HL-60 (cell line): Measurements from ENCODE around the gene STX8.

Experiments used
- TF ChIP-seq, protein P1 (sequence below): IDR thresholded peaks from one replicate; pipeline ENCODE4 v1.5.1; 2011; ENCODE audit warnings: low read length, control low read depth, inconsistent platforms; ENCODE audit not compliant: insufficient read depth
- TF ChIP-seq, protein P2 (sequence below): IDR thresholded peaks from 2 replicates; pipeline ENCODE4 v1.6.1; 2012; ENCODE audit warnings: low read depth; ENCODE audit not compliant: insufficient replicate concordance

GRCh38 chr17:9286434-9286833 lies 289.2 kb downstream of the STX8 start:
- TF ChIP-seq, protein P1, sequence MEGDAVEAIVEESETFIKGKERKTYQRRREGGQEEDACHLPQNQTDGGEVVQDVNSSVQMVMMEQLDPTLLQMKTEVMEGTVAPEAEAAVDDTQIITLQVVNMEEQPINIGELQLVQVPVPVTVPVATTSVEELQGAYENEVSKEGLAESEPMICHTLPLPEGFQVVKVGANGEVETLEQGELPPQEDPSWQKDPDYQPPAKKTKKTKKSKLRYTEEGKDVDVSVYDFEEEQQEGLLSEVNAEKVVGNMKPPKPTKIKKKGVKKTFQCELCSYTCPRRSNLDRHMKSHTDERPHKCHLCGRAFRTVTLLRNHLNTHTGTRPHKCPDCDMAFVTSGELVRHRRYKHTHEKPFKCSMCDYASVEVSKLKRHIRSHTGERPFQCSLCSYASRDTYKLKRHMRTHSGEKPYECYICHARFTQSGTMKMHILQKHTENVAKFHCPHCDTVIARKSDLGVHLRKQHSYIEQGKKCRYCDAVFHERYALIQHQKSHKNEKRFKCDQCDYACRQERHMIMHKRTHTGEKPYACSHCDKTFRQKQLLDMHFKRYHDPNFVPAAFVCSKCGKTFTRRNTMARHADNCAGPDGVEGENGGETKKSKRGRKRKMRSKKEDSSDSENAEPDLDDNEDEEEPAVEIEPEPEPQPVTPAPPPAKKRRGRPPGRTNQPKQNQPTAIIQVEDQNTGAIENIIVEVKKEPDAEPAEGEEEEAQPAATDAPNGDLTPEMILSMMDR: no peak
- TF ChIP-seq, protein P2, sequence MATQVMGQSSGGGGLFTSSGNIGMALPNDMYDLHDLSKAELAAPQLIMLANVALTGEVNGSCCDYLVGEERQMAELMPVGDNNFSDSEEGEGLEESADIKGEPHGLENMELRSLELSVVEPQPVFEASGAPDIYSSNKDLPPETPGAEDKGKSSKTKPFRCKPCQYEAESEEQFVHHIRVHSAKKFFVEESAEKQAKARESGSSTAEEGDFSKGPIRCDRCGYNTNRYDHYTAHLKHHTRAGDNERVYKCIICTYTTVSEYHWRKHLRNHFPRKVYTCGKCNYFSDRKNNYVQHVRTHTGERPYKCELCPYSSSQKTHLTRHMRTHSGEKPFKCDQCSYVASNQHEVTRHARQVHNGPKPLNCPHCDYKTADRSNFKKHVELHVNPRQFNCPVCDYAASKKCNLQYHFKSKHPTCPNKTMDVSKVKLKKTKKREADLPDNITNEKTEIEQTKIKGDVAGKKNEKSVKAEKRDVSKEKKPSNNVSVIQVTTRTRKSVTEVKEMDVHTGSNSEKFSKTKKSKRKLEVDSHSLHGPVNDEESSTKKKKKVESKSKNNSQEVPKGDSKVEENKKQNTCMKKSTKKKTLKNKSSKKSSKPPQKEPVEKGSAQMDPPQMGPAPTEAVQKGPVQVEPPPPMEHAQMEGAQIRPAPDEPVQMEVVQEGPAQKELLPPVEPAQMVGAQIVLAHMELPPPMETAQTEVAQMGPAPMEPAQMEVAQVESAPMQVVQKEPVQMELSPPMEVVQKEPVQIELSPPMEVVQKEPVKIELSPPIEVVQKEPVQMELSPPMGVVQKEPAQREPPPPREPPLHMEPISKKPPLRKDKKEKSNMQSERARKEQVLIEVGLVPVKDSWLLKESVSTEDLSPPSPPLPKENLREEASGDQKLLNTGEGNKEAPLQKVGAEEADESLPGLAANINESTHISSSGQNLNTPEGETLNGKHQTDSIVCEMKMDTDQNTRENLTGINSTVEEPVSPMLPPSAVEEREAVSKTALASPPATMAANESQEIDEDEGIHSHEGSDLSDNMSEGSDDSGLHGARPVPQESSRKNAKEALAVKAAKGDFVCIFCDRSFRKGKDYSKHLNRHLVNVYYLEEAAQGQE: no peak
